Measurements from ENCODE around the gene MALAT1.

MALAT1 gene

GRCh38 chr11:65554842-65555430 is 56.1 kb downstream of the MALAT1 start:
- no peak for DNase-seq (ENCODE audit: low read depth in 1 of 2, low spot score in 1 of 2)

GRCh38 chr11:65555693-65556231 is 56.9 kb downstream of the MALAT1 start:
- DNase-seq (ENCODE audit: low read depth in 1 of 2, low spot score in 1 of 2): no peak
